GM18499 (cell line): ENCODE results near the gene MFSD6L.

ENCODE experiments used
- ATAC-seq: cut with Tn5 transposase; IDR thresholded peaks from one replicate; pipeline ENCODE4 v1.9.1; 2021; ENCODE audit warnings: moderate number of reproducible peaks; ENCODE audit not compliant: insufficient read depth, unreplicated experiment

Gene MFSD6L

GRCh38 chr17:8794636-8795035 is 4.5 kb downstream of the MFSD6L start:
- no peak for ATAC-seq

- ATAC-seq = no peak
Observed at GRCh38 chr17:8793649-8794048, 5.5 kb downstream of the MFSD6L start.

GRCh38 chr17:8792646-8793045 is 6.5 kb downstream of the MFSD6L start:
- no peak for ATAC-seq

- ATAC-seq = no peak
Observed at GRCh38 chr17:8791910-8792270, 7.3 kb downstream of the MFSD6L start.

GRCh38 chr17:8791248-8791909 is 7.8 kb downstream of the MFSD6L start:
- no peak for ATAC-seq

- no peak for ATAC-seq
Observed at GRCh38 chr17:8789743-8790142, 9.4 kb downstream of the MFSD6L start.

GRCh38 chr17:8788998-8789397 is 10.2 kb downstream of the MFSD6L start:
- ATAC-seq = no peak

- ATAC-seq = no peak
Observed at GRCh38 chr17:8785547-8786413, 13.4 kb downstream of the MFSD6L start.

- ATAC-seq = no peak
Observed at GRCh38 chr17:8782176-8782575, 17.0 kb downstream of the MFSD6L start.

- ATAC-seq = no peak
Observed at GRCh38 chr17:8781776-8782175, 17.4 kb downstream of the MFSD6L start.

- ATAC-seq = no peak
Observed at GRCh38 chr17:8776881-8777280, 22.3 kb downstream of the MFSD6L start.

GRCh38 chr17:8776248-8776647 is 22.9 kb downstream of the MFSD6L start:
- ATAC-seq = no peak

- ATAC-seq = no peak
Observed at GRCh38 chr17:8766731-8767130, 32.4 kb downstream of the MFSD6L start.

GRCh38 chr17:8762012-8762411 is 37.2 kb downstream of the MFSD6L start:
- ATAC-seq = no peak

- ATAC-seq = no peak
Observed at GRCh38 chr17:8758137-8758596, 41.0 kb downstream of the MFSD6L start, which contains the start of gene SPDYE4. Gene SPDYE4 (minus strand): TSS chr17:8758546. CDS start chr17:8758382, 164 bp downstream.

- no peak for ATAC-seq
Observed at GRCh38 chr17:8757189-8757588, 42.0 kb downstream of the MFSD6L start.

GRCh38 chr17:8755590-8756255 is 43.4 kb downstream of the MFSD6L start:
- ATAC-seq = no peak

GRCh38 chr17:8754890-8755289 is 44.3 kb downstream of the MFSD6L start:
- ATAC-seq = no peak

- ATAC-seq = no peak
Observed at GRCh38 chr17:8753976-8754440, 45.2 kb downstream of the MFSD6L start.

- no peak for ATAC-seq
Observed at GRCh38 chr17:8753136-8753975, 45.8 kb downstream of the MFSD6L start.
